Naive thymus-derived CD8-positive, alpha-beta T cell (primary cell): ENCODE measurements around the gene ATP13A3. TPM values are rescaled to one million over a fixed set of nuclear protein-coding genes. Genes with fewer than 3 reads are reported as not detected.

ENCODE experiments used
- ATAC-seq, 2 donors: fragments of 150-1000 bp; cut with Tn5 transposase in 1 of 2; sonication (Bioruptor Pico), chemical (Tn5 transposase) in 1 of 2; 1 replicate in 1 of 2; 2 replicates in 1 of 2; pipeline ENCODE4 v1.10.0; 2021; ENCODE audit warnings: mild to moderate bottlenecking in 2 of 2, moderate library complexity in 2 of 2
- POLR2A ChIA-PET: fragments of 350-600 bp; sonication (Branson Sonifier 250); formaldehyde crosslinking; loops from one replicate; lab custom pipeline; 2021; ENCODE audit warnings: antibody characterized with exemption; lab: Charles Lee
- DNase-seq, 10 donors: peaks; one replicate each; pipeline versions ENCODE4 v3.0.0 to v3.0.0-alpha.2; 2020 to 2022
- H3K27ac Mint-ChIP-seq, 10 donors: one replicate each; pipeline ENCODE4 v1.8.0; 2020 to 2022; ENCODE audit warnings: mild to moderate bottlenecking in 10 of 10, mixed read lengths in 10 of 10, moderate library complexity in 4 of 10, inconsistent platforms in 1 of 10
- H3K27me3 Mint-ChIP-seq, 5 donors: one replicate each; pipeline ENCODE4 v1.8.0; 2021 to 2022; ENCODE audit warnings: mixed read lengths in 5 of 5
- H3K36me3 Mint-ChIP-seq, 3 donors: one replicate each; pipeline ENCODE4 v1.8.0; 2020 to 2022; ENCODE audit warnings: mixed read lengths in 3 of 3, mild to moderate bottlenecking in 2 of 3, inconsistent platforms in 1 of 3
- H3K4me1 Mint-ChIP-seq, 4 donors: one replicate each; pipeline ENCODE4 v1.8.0; 2021 to 2022; ENCODE audit warnings: mixed read lengths in 4 of 4
- H3K4me3 Mint-ChIP-seq, 10 donors: one replicate each; pipeline ENCODE4 v1.8.0; 2020 to 2022; ENCODE audit warnings: mild to moderate bottlenecking in 10 of 10, mixed read lengths in 10 of 10, moderate library complexity in 6 of 10, inconsistent platforms in 1 of 10
- H3K9me3 Mint-ChIP-seq, 9 donors: one replicate each; pipeline ENCODE4 v1.8.0; 2020 to 2022; ENCODE audit warnings: mixed read lengths in 9 of 9, mild to moderate bottlenecking in 3 of 9, inconsistent platforms in 1 of 9, moderate library complexity in 1 of 9
- polyA plus RNA-seq, 3 donors: library from polyadenylated mRNA; unstranded; fragments of 300-500 nt; fragmentation: Illumina TruSeq; gene quantifications; one replicate each; pipeline ENCODE4 v1.2.3, GENCODE V29; 2021
- total RNA-seq, 8 experiments: library from RNA in 2 of 8; stranded (reverse) in 2 of 8; gene quantifications; one replicate each; pipeline ENCODE4 v1.2.3 and lab custom pipeline; 2021 to 2026

Gene ATP13A3
- total and polyA plus RNA-seq, 5 experiments from 2014 or later, result 5.9 to 53.8 (median 13.2) TPM

GRCh38 chr3:194418671-194419070 is 68.1 kb downstream of the ATP13A3 start:
- H3K27me3 Mint-ChIP-seq, result no peaks in the 10 kb centered on the region
- no peaks in the 10 kb centered on the region for H3K4me1 Mint-ChIP-seq
- ATAC-seq (no peak), DNase-seq (no peak)
- H3K36me3 Mint-ChIP-seq, result peaks cover 5 to 69% (median 7%) of the 10 kb centered on the region in 3 donors
- POLR2A ChIA-PET, result no interaction called here
- H3K9me3 Mint-ChIP-seq, result no peaks in the 10 kb centered on the region
- H3K27ac Mint-ChIP-seq, result no peak overlapping the region
- no peak overlapping the region for H3K4me3 Mint-ChIP-seq

- POLR2A ChIA-PET, result interaction anchor here (1.7 kb wide), 1 partner anchor 10 kb away, joined by 11 read pairs; the partner anchor contains the start of gene GP5
- ATAC-seq, result no peak
Observed at GRCh38 chr3:194407423-194407822, 79.4 kb downstream of the ATP13A3 start.

GRCh38 chr3:194405766-194406165 is 81.0 kb downstream of the ATP13A3 start:
- H3K27ac Mint-ChIP-seq, result peak overlapping the region in 1 of 10 donors; percentile 27

More at GRCh38 chr3:194407423-194407822, 79.4 kb downstream of the ATP13A3 start:
- Mint-ChIP-seq H3K36me3 (peaks cover 0 to 39% (median 0%) of the 10 kb centered on the region in 3 donors), H3K4me3 (no peak overlapping the region), H3K9me3 (no peaks in the 10 kb centered on the region), H3K4me1 (peaks cover 0 to 5% (median 2%) of the 10 kb centered on the region in 4 donors), H3K27ac (peak overlapping the region in 1 of 10 donors; percentile 53), H3K27me3 (no peaks in the 10 kb centered on the region)
- DNase-seq, result no peak

GRCh38 chr3:194404365-194405140 is 82.2 kb downstream of the ATP13A3 start:
- peak; percentile 74 to 75 for ATAC-seq
- H3K4me1 Mint-ChIP-seq, result peaks cover 3 to 10% (median 9%) of the 10 kb centered on the region in 4 donors
- H3K9me3 Mint-ChIP-seq, result no peaks in the 10 kb centered on the region
- peaks cover 0 to 20% (median 0%) of the 10 kb centered on the region in 3 donors for H3K36me3 Mint-ChIP-seq
- peak overlapping the region in 2 of 10 donors; percentile 21 to 33 for H3K4me3 Mint-ChIP-seq
- DNase-seq, result peak in 8 of 10 donors; percentile 19 to 70 (median 59)
- H3K27ac Mint-ChIP-seq, result no peak overlapping the region
- POLR2A ChIA-PET, result interaction anchor here (0.6 to 3.3 kb wide), 2 partner anchors 70 to 300 kb away, joined by 3 to 10 read pairs; no protein-coding TSS in a partner anchor
- no peaks in the 10 kb centered on the region for H3K27me3 Mint-ChIP-seq

More at GRCh38 chr3:194405766-194406165, 81.0 kb downstream of the ATP13A3 start:
- ATAC-seq, result no peak
- H3K27me3 Mint-ChIP-seq, result no peaks in the 10 kb centered on the region
- no peak for DNase-seq
- no peaks in the 10 kb centered on the region for H3K9me3 Mint-ChIP-seq
- H3K4me1 Mint-ChIP-seq, result peaks cover 0 to 5% (median 2%) of the 10 kb centered on the region in 4 donors
- H3K36me3 Mint-ChIP-seq, result peaks cover 0 to 29% (median 0%) of the 10 kb centered on the region in 3 donors
- POLR2A ChIA-PET, result no interaction called here
- no peak overlapping the region for H3K4me3 Mint-ChIP-seq

DNA sequence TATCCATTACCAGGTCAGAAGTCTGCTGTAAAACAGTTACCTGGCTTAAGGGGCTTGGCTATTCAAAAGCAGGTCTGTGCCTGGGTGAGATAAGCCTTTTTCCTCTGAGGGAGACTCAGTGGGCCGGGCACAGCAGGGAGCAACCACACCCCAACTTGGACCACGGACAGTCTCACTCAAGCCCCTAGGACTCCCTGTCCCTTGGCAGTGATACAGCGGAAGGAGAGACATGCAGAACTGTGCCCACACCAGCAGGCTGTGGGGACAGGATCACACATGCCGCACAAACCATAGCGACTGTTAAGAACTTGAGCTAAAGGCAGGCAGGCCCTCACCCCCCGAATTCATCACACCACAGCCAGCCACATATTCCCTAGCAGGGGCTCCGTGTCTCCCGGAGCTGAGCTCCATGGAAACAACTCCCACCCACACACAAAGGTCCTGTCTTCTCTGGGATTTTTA is 84.9 kb downstream of the ATP13A3 start:
- peaks cover 15 to 34% (median 32%) of the 10 kb centered on the region in 4 donors for H3K4me1 Mint-ChIP-seq
- H3K36me3 Mint-ChIP-seq, result peaks cover 0 to 10% (median 0%) of the 10 kb centered on the region in 3 donors
- POLR2A ChIA-PET, result interaction anchor here (0.5 to 3.3 kb wide), 2 partner anchors 68 to 967 kb away, joined by 3 to 10 read pairs; no protein-coding TSS in a partner anchor
- H3K4me3 Mint-ChIP-seq, result no peak overlapping the region
- peaks cover 0 to 11% (median 0%) of the 10 kb centered on the region in 5 donors for H3K27me3 Mint-ChIP-seq
- no peaks in the 10 kb centered on the region for H3K9me3 Mint-ChIP-seq
- H3K27ac Mint-ChIP-seq, result no peak overlapping the region
- ATAC-seq (no peak), DNase-seq (no peak)

GRCh38 chr3:194401346-194401745 is 85.5 kb downstream of the ATP13A3 start:
- H3K36me3 Mint-ChIP-seq, result peaks cover 0 to 10% (median 0%) of the 10 kb centered on the region in 3 donors
- peaks cover 15 to 36% (median 34%) of the 10 kb centered on the region in 4 donors for H3K4me1 Mint-ChIP-seq
- ATAC-seq, result no peak
- DNase-seq, result no peak
- no peak overlapping the region for H3K27ac Mint-ChIP-seq
- no peak overlapping the region for H3K4me3 Mint-ChIP-seq
- peaks cover 0 to 11% (median 0%) of the 10 kb centered on the region in 5 donors for H3K27me3 Mint-ChIP-seq
- H3K9me3 Mint-ChIP-seq, result no peaks in the 10 kb centered on the region
- POLR2A ChIA-PET, result interaction anchor here (3.3 kb wide), 1 partner anchor 67 kb away, joined by 10 read pairs; no protein-coding TSS in a partner anchor

DNA sequence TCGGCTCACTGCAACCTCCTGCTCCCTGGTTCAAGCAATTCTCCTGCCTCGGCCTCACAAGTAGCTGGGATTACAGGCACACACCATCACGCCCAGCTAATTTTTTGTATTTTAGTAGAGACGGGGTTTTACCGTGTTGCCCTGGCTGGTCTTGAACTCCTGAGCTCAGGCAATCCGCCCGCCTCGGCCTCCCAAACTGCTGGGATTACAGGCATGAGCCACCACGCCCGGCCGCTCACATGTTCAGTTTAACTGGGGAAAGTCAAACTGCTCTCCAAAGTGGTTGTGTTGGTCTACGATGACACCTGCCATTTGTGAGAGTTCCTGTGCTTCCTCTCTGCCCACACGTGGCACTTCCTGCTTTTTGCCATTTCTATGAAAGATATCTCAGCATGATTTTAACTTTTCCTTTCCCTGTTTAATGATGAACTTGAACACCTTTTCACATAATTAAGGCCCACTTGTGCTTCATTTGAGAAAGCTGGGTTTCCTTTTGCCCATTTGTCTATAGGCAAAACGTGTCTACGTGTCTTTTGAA is 86.9 kb downstream of the ATP13A3 start:
- H3K4me3 Mint-ChIP-seq, result peak overlapping the region in 9 of 10 donors; percentile 8 to 73 (median 48)
- H3K4me1 Mint-ChIP-seq, result peaks cover 24 to 50% (median 47%) of the 10 kb centered on the region in 4 donors
- DNase-seq, result no peak
- POLR2A ChIA-PET, result interaction anchor here (1.1 to 1.4 kb wide), 2 partner anchors 22 to 44 kb away, joined by 4 to 10 read pairs; no protein-coding TSS in a partner anchor
- H3K27me3 Mint-ChIP-seq, result peaks cover 0 to 11% (median 0%) of the 10 kb centered on the region in 5 donors
- no peak for ATAC-seq
- no peaks in the 10 kb centered on the region for H3K9me3 Mint-ChIP-seq
- H3K27ac Mint-ChIP-seq, result peak overlapping the region in 5 of 10 donors; percentile 17 to 80 (median 37)
- no peaks in the 10 kb centered on the region for H3K36me3 Mint-ChIP-seq

GRCh38 chr3:194399166-194399565 is 87.6 kb downstream of the ATP13A3 start, which contains the start of gene GP5:
GP5 (minus strand) TSS chr3:194399266; CDS start chr3:194398282, 984 bp downstream.
- Mint-ChIP-seq H3K27me3 (peaks cover 0 to 11% (median 0%) of the 10 kb centered on the region in 5 donors), H3K4me1 (peaks cover 24 to 58% (median 49%) of the 10 kb centered on the region in 4 donors), H3K9me3 (no peaks in the 10 kb centered on the region), H3K36me3 (no peaks in the 10 kb centered on the region), H3K4me3 (peak within 1 kb of the TSS; percentile 86 to 97 (median 90)), H3K27ac (peak within 1 kb of the TSS; percentile 66 to 97 (median 92))
- POLR2A ChIA-PET, result interaction anchor here (1.1 to 2.6 kb wide), 4 partner anchors 8 to 54 kb away, joined by 4 to 11 read pairs (median 8); no protein-coding TSS in a partner anchor
- no peak for DNase-seq
- ATAC-seq, result no peak

- POLR2A ChIA-PET, result interaction anchor here (0.8 to 2.6 kb wide), 16 partner anchors 9 to 1148 kb away, joined by 3 to 11 read pairs (median 4); partner anchors contain the start of gene PPP1R2
- peak overlapping the region; percentile 86 to 97 (median 90) for H3K4me3 Mint-ChIP-seq
- H3K9me3 Mint-ChIP-seq, result peaks cover 0 to 2% (median 0%) of the 10 kb centered on the region in 9 donors
- peak overlapping the region; percentile 84 to 97 (median 92) for H3K27ac Mint-ChIP-seq
- DNase-seq (peak; percentile 37 to 80 (median 48)), ATAC-seq (peak; percentile 43 to 62)
- H3K4me1 Mint-ChIP-seq, result peaks cover 25 to 59% (median 50%) of the 10 kb centered on the region in 4 donors
- H3K36me3 Mint-ChIP-seq, result no peaks in the 10 kb centered on the region
- peaks cover 0 to 11% (median 0%) of the 10 kb centered on the region in 5 donors for H3K27me3 Mint-ChIP-seq
Observed at GRCh38 chr3:194397757-194398312, 89.0 kb downstream of the ATP13A3 start.

- Mint-ChIP-seq H3K4me3 (peak overlapping the region; percentile 86 to 97 (median 90)), H3K4me1 (peaks cover 26 to 59% (median 50%) of the 10 kb centered on the region in 4 donors), H3K27ac (peak overlapping the region; percentile 84 to 97 (median 92)), H3K36me3 (no peaks in the 10 kb centered on the region), H3K9me3 (peaks cover 0 to 5% (median 0%) of the 10 kb centered on the region in 9 donors), H3K27me3 (peaks cover 0 to 11% (median 0%) of the 10 kb centered on the region in 5 donors)
- DNase-seq, result peak; percentile 22 to 77 (median 52)
- peak; percentile 60 to 62 for ATAC-seq
- POLR2A ChIA-PET, result interaction anchor here (0.6 to 2.6 kb wide), 21 partner anchors 9 to 1149 kb away, joined by 3 to 11 read pairs (median 4); partner anchors contain the start of genes ATP13A3, LSG1 and PPP1R2
Observed at GRCh38 chr3:194396859-194397756, 89.7 kb downstream of the ATP13A3 start.

DNA sequence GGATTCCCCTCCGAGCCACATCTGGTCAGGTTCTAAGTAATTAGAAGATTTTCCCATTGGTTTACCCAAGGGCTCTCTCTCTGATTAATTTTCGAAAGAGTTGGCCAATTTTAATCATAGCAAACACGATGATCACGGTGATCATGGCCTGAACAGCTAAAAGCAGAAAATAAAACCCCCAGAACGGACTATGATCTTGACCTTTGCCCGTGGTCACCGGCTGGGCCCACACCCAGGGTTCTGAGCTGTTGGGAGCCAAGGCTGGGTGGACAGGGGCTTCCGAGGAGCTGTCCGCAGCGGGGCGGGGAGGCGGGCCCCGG is 90.3 kb downstream of the ATP13A3 start:
- peak in 1 of 10 donors; percentile 27 for DNase-seq
- H3K27ac Mint-ChIP-seq, result peak overlapping the region; percentile 84 to 97 (median 92)
- H3K36me3 Mint-ChIP-seq, result no peaks in the 10 kb centered on the region
- peak in 1 of 2 donors; percentile 1 for ATAC-seq
- H3K9me3 Mint-ChIP-seq, result peaks cover 0 to 7% (median 1%) of the 10 kb centered on the region in 9 donors
- H3K4me1 Mint-ChIP-seq, result peaks cover 26 to 59% (median 50%) of the 10 kb centered on the region in 4 donors
- peak overlapping the region; percentile 79 to 95 (median 86) for H3K4me3 Mint-ChIP-seq
- POLR2A ChIA-PET, result interaction anchor here (0.6 to 2.6 kb wide), 13 partner anchors 10 to 1146 kb away, joined by 3 to 11 read pairs (median 5); partner anchors contain the start of genes ATP13A3, LSG1 and PPP1R2
- peaks cover 0 to 11% (median 0%) of the 10 kb centered on the region in 5 donors for H3K27me3 Mint-ChIP-seq
